ENCODE data around the gene SERPINB13.

DNA sequence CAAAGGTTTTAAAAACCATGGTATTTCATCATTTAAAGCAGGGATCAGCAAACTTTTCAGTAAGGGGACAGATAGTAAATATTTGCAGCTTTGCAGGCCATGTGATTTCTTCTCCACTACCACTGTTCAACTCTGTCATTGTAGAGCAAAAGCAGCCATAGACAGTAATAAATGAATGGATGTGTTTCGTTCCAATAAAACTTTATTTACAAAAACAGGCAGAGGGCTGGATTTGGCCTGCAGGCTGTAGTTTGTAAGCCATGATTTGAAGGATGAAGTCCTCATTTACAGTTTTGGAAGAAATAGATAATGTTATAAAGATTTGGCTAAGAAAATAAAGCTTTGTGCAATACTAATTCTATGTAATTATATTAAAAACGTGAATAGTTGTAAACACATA, 43.1 kb upstream of the SERPINB13 start:
- TF ChIP-seq, protein P1, sequence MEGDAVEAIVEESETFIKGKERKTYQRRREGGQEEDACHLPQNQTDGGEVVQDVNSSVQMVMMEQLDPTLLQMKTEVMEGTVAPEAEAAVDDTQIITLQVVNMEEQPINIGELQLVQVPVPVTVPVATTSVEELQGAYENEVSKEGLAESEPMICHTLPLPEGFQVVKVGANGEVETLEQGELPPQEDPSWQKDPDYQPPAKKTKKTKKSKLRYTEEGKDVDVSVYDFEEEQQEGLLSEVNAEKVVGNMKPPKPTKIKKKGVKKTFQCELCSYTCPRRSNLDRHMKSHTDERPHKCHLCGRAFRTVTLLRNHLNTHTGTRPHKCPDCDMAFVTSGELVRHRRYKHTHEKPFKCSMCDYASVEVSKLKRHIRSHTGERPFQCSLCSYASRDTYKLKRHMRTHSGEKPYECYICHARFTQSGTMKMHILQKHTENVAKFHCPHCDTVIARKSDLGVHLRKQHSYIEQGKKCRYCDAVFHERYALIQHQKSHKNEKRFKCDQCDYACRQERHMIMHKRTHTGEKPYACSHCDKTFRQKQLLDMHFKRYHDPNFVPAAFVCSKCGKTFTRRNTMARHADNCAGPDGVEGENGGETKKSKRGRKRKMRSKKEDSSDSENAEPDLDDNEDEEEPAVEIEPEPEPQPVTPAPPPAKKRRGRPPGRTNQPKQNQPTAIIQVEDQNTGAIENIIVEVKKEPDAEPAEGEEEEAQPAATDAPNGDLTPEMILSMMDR (IDR thresholded peaks at IDR 0.05), result no peak
- TF ChIP-seq POLR2A (IDR thresholded peaks at IDR 0.05), result no peak
- TF ChIP-seq POLR2AphosphoS5 (IDR thresholded peaks at IDR 0.05), result no peak
- TF ChIP-seq EP300 (IDR thresholded peaks at IDR 0.05), result no peak

Measured in suprapubic skin (tissue), 4 donors.